ENCODE measurements around the gene BTBD16.
A peak's percentile ranks its signal among the peaks of the same experiment; 100 is the strongest.

The BTBD16 gene

DNA sequence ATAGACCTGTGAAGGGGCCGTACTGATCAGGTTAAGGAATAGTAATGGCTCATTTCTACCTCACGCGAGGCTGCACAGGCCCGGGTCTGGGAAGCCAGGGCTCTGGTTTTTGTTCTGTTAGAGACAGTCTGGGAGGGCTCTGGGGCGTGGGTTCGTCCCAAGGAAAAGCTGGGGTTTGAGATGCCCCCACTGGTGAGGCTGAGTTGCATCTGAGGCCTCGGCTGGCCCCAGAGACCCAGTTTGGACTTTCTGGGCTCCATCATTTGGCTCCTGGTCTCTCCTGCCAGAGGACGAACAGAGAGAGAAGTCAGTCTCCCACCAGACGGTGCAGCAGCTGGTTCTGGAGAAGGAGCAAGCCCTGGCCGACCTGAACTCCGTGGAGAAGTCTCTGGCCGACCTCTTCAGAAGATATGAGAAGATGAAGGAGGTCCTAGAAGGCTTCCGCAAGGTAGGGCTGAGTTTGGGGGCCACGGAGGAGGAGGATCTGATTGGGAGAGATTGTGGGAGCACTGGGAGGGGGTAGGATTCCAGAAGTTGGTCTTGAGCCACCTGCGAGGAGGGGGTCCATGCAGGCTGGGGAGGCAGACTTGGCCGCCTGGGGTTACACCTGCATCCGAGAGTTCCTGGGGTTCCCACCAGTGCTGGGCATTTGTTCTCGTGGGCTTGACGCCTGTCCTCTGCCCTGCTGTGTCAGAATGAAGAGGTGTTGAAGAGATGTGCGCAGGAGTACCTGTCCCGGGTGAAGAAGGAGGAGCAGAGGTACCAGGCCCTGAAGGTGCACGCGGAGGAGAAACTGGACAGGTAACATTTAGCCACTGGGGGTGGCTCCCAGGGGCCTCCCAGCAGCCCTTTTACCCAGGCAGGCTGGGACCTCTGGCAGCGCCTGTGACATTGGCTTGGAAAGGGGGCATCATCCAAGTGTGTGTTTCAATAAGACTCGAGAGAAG is 22.5 kb upstream of the BTBD16 start:
- DNase-seq (ENCODE audit: low spot score), result no peak

DNA sequence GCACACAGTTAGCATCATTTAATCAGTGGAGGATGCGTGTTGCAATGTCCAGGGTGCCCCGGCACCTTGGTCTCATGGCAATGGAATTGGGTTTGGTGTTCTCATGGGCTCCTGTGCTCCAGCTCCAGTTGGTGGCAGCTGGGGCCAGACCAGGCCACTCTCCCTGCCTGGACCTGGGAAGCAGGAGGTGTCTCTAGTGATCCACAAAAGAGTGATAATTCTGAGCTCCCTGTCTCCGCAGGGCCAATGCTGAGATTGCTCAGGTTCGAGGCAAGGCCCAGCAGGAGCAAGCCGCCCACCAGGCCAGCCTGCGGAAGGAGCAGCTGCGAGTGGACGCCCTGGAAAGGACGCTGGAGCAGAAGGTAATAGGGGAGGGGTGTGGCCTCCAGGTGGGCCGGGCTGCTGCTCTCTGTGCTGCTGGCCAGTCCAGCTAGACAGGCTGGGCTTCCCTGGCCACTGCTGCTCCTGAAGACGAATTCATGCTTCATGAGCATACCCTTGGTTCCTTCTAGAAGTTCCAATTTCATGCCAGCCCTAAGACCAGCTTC is 21.7 kb upstream of the BTBD16 start:
- DNase-seq (ENCODE audit: low spot score), result no peak

DNA sequence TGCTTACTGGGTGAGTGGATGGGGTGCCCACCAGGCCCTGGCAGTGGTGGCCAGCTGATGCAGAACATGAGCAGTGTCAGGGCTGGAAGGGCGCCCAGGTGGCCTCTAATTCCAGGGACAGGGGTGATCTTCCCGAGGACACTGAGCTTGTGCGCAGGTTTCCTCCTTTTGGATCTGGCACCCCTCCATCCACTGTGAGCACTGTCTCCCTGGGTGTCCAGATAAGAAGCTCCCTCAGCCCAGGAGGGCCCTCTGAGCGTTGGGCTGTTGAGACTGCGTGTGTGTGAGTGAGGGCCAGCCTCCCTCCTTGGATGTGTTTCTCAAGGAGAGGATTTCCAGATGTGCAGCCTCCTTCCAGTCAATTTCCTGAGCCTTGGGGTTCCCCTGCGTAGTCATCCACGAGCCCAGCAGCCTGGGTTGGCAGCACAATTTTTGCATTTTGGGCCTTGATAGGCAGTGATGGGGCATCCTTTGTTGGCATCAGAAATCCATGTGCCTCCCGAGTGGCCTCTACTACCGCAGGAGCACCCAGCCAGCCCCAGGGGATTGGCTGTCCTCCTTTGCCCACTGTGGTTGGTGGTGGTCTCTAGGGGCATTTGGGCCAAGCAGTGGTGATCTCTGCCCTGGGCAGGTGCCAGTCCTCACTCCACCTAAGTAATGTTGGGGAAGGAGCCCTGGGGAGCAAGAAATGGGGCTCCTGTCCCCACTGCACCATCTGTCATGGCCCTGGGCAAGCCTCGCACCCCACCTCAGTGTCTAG is 20.9 kb upstream of the BTBD16 start:
- DNase-seq (ENCODE audit: low spot score), result no peak

DNA sequence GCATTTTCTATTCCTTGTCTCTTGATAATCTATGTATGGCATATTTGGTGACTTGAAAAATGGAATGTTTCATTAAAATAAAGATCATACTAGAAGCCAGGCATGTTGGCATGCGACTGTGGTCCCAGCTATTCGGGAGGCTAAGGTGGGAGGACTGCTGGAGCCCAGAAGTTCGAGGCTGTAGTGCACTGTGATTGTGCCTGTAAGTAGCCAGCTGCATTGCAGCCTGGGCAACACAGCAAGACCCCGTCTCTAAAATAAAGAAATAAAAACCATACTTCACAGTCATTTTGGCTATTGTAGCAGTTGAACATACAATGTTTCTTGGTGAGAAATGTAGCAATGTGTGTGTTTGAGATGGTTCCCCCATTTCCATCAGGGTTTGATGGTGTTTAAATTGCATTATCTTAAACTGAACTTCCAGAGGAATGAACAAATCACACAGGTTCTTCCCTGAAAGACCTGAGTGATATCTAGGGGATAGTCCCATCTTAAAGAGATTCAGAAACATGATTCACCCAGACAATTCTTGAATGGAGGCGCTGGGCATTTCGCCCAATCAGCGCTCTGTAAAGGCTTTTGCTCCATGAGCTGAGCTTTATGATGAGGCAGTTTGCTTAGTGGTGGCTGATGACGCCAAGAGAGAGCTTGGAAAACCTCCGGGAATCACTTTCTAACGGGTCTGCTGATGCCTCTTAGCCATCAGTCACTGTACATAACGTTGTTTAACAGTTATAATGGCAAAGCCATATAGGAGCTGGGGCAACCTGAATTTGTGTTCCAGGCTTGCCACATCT is 19.4 kb upstream of the BTBD16 start:
- DNase-seq (ENCODE audit: low spot score), result no peak

DNA sequence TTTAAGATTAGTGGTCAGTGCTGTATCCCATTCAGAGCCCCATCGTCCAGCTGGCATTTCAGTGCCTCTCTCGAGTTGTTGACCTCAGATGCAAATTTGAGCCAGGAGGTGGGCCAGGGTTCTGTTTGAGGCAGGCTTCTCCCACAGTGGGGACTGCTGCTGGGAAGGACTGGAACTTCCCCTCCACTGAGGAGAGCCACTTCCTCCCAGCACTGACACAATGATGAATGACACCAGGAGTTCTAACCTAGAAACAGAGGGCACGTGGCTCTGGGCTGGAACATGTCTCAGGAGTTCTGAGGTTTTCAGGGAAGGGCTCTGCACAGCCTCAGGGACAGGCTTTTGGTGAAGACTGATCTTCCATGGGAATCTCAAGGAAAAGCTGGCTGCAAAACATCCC is 18.3 kb upstream of the BTBD16 start:
- DNase-seq (ENCODE audit: low spot score), result no peak

DNA sequence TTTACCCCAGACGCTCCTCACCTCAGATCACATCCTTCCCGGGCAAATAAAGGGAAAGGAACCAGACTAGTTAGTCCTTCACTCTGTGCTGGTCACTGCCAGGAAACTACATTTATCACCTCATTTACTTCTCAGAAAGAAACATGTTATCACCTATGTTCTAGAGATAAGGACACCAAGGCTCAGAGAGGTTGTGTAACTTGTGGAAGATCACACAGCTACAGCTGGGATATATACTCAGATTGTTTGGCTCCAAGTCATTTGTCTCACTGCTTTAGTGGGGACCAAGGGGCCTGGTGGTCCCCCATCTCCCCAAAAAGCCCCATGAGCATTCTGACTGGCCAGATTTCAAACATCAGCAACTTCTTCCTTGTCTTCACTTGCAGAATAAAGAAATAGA is 17.5 kb upstream of the BTBD16 start:
- no peak for DNase-seq (ENCODE audit: low spot score)

DNA sequence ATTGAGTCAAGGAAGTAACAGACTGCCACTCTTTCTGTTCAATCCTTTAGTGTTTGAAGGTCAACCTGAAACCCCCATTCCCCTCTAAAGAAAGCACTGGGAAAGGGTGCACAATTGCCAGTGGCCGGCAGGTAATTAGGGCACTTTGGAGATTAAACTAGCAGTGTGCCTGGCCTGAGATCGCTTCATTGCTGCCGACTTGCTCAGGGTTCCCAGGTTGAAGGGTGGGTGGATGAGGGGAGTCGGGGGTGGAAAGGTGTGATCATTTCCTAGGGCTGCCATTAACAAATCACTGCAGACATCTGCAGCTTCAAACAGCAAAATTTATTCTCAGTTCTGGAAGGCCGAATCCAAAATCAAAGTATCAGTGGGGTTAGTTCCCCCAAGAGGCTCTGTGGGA is 16.3 kb upstream of the BTBD16 start:
- DNase-seq (ENCODE audit: low spot score), result no peak

DNA sequence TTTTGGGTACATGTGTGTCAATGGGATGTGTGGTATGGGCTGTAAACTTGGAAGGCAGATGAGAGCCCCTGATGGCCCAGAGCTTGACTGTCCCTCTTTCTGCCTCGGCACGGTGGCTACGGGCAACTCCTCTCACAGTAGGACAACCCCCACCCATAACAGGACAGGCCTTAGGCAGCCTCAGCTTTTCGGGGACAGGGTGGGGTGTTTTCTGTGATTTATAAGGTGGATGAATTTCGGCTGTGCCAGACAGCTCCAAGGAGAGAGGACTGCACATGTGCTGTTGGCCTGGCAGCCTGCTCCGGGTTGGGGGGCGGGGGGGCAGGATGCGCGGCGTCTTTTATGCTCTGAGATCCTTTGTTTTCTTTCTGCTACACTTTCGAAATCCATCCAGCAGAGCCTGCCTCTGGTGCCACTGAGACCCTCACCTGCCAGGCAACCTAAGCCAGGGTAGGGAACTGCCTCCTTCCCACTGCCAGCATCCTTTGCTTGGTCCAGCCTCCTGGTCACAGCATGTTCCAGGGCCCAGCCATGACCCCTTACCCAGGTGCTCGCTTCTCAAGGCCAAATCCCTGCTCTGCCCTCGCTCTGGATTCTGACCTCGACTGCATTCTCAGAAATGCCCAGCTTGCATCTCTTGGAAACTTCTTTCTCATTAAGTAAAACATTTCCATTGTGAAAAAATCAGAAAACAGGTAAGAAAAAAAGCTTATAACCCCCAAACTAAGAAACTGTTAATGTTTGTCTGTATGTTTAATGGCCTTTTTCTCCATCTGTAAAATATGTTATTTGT is 15.4 kb upstream of the BTBD16 start:
- DNase-seq (ENCODE audit: low spot score), result no peak

DNA sequence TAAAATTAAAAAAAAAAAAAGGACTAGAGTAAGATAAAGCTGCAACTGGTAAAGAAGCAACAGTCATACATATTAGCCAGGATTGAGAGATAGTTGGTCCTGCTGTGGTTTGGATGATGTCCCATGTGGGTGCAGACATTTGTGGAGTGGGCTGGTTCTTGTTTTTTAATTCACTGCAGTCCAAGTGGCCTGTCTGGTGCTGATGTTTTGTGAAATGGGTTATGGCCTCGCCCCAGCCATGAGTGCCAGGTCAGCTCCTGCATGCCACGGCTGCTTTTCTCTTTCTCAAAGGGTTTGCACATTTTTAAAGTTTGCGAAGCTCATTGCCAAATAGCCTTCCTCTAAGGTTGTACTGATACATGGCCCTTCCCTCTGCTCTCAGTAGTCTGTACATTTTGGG is 14.1 kb upstream of the BTBD16 start:
- no peak for DNase-seq (ENCODE audit: low spot score)

DNA sequence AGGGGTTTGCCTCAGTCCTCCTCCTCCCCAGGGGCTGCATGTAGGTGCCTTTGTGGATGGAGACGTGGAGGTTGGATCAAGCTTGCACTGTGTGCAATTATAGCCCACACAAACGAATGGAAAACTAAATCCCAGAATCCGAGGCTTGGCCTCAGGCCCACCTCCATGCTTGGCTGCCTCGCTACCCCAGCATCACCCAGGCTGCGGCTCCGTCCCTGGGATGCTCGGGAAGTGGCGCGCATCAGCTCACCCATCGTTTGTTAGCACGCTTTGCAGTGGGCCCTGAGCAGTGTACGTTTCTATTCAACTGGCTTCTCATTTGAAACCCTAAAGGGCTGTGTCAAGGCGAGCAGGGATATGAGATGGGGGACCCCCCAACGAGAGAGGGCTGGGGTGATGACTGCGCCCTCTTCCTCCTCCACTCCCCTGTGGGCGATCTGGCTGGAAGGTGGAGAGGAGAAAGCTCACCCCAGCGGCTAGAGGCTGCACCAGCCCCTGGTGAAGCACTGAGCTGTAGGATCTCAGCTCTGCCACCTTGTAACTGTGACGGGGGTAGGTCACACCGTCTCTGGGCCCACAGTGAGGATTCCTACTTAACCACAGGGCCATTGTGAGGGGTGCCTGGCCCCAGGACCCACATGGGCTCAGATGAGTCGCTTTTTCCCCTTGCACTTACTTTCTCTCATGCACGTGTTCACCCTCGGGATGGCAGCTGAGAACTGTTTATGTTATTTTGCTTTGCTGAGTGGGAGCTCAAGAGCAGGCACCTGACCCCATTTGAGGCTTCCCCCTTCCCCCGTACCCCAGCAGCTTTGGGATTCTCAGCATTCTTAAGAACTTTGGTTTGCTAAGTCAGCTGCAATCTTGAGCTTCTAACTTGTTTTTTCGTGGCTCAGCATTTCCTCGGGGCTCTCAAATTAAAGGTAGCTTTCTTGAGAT is 12.7 kb upstream of the BTBD16 start:
- no peak for DNase-seq (ENCODE audit: low spot score)

DNA sequence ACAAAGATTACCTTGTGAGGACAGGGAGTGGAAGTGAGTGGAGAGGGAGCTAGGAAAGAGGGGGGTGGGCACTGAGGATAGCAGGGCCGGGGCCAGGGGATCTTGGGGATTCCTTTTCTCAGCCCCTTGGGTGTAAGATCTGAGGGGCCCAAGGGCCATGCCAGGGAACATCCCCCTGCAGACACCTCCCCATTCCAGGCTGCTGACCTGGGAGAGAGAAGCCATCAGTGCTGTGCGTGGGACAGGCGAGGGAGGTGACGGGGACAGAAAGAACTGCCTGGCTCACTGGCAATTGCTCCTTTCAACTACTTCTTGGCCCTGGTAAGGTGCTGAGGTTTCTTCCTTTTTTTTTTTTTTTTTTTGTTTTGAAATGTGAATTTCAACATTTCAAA is 12.0 kb upstream of the BTBD16 start:
- no peak for DNase-seq (ENCODE audit: low spot score)

DNA sequence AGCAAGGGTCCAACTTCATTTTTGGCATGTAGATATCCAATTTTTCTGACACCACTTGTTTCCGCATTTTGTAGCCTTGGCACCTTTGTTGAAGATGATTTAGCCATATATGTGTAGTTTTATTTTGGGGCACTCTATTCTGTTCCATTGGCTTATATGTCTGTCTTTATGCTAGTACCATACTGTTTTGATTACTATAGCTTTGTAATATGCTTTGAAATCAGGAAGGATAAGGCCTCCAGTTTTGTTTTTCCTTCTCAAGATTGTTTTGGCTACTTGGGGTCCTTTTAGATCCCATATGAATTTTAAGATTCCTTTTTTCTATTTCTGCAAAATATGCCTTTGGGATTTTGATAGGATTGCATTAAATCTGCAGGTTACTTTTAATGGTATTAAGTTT is 9.5 kb upstream of the BTBD16 start:
- DNase-seq (ENCODE audit: low spot score), result no peak

DNA sequence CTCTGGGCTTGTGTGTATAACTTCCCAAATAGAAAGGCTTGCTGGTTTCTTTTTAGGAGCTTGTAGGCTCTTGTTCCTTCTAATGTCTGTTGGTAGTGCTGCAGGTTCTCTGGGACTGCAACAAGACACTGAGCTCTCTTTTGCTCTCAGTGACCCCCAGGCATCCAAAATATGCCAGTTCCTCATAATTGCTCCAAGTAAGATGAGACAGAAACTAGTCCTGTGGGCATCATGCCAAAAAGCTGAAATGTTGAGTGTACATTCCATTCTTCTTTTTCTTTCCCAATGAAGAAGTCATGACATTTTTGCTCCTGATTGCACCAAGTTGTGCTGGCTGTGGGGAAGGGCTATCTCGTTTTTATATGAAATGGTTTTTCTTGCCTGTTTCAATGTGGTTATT is 7.1 kb upstream of the BTBD16 start:
- no peak for DNase-seq (ENCODE audit: low spot score)

DNA sequence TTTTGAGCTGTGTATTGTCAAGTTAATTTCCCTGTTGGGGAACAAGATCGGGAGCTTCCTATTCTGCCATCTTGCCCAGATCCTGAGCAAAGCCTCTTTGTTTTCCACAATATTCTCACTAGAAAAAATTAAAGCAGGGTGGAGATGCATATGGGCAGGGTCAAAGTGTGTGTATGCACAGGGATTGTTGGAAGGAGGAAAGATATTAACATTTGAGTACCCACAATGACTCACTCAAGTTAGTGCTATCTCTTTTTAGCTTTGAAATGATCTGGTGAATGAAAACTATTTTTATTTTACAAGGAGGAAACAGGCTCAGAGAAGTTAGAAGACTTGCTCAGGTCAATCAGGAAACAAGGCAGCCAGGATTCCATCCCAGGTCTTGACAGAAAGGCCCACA is 6.7 kb upstream of the BTBD16 start:
- no peak for DNase-seq (ENCODE audit: low spot score)

DNA sequence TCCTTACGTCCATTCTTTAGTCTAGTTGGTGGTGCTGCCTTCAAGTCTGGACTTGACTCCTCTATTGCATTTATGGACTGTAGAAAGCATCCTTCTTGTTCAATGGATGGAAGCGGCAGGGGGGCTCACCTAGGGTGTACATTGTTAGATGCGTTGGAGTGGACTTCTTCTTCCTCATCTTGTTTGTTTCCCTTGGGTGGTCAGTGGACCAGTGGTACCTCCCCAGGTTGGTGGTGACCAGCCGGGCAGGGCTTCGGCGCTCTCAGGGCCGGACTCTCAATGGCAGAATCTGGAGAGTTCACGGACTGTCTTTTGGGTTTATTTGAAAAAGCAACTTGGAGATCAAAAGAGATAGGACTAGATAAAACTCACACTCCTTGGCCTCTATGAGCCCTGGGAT is 6.2 kb upstream of the BTBD16 start:
- DNase-seq (ENCODE audit: low spot score), result no peak

DNA sequence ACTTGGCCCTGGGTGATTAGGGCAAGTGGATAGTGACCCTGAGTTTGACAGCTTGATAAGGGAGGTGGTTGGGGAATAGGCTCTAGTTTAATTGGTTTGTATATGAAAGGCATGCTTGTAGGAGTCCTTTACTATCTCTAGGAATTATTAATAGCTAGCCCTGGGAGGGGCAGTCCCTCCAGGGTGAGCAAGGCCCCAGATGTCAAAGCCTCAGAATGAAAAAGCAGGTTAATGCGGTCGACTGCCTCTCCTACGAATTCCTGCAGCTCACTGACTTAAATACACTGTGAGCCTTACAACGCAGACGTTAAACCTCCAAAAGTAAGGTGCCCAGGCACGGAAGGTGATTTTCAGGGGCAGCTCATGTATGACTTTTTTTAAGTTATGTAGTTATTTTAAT is 5.2 kb upstream of the BTBD16 start:
- DNase-seq (ENCODE audit: low spot score), result no peak

DNA sequence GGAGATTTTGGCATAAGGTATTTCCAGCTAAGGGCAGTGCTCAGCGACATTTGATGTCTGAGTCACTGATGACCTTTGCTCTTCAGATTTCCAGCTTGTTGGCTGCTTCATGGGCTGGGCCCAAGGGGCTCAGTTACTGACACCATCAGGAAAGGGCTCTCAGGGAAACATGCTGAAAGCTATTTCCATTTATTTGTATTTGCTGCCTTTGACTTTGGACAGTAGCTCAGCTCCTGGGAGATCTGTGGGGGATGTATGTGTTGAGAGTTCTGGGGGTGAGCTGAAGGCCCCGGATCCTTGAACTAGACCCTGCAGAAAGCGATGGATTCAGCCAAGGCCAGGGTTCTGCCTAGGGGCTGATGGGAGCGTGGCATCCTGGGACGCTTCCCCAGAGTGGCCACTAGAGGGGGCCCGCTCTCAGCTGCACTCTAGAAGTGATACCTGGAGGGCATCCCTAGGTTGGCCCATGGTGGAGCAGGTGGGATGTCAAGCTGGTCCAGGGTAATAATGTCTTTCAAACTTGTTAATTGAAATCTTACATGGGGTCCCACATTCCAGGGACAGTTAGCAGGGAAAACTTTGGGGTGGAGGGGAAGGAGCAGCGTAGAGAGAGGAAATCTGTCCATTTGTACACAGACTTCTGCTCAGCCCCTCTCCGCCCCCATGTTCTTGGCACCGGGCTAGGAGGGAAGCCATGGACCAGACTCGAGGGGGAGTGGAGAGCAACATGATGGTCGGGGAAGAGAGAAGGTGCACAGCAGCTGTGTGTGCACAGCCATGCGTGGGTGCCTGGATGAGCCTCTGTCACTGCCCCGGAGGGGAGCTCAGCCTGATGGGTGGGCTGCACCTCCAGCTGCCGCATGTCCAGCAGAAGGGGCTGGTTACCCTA is 3.0 kb upstream of the BTBD16 start:
- peak; percentile 67 for DNase-seq (ENCODE audit: low spot score)

DNA sequence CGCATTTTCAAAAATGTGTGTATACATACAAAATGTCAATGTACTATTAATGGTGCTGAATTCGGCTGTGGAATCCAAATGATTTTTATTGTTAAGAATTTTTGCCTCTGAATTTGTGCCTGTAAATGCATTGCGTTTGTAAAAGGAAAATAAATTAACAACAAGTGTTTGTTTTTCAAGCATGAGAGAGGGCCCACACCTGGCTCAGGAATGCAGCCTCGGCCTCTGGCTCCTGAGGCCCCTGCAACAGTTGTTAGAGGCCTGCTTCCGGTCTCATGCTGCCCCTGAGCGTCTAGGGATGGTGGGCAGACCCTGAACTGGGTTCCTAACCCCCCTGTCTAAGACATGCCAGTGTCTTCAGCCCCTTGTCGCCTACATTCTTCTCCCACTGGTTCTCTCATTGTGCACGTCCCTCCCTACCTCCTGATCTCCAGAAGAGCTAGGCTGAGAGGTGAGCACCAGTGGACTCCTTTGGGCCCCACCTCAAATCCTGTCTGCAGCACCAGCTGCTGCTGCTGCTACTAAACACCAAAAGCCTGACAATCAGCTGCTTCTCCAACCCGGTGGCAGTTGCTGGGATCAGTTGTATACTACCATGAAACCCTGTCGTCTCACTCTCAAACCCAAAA is 1.9 kb upstream of the BTBD16 start:
- DNase-seq (ENCODE audit: low spot score), result no peak
